Aortic smooth muscle cell (primary cell): Measurements from ENCODE around the gene FAS. TPM values are rescaled to one million over a fixed set of nuclear protein-coding genes. Genes with fewer than 3 reads are reported as not detected.

Source experiments
- total RNA-seq: library from RNA; depleted of rRNA; stranded (reverse); fragments of >200 nt; gene quantifications from 2 replicates; pipeline ENCODE4 v1.2.3, GENCODE V29; 2014

FAS gene
- 92.9 and 105 TPM in 2 replicates for total RNA-seq

DNA sequence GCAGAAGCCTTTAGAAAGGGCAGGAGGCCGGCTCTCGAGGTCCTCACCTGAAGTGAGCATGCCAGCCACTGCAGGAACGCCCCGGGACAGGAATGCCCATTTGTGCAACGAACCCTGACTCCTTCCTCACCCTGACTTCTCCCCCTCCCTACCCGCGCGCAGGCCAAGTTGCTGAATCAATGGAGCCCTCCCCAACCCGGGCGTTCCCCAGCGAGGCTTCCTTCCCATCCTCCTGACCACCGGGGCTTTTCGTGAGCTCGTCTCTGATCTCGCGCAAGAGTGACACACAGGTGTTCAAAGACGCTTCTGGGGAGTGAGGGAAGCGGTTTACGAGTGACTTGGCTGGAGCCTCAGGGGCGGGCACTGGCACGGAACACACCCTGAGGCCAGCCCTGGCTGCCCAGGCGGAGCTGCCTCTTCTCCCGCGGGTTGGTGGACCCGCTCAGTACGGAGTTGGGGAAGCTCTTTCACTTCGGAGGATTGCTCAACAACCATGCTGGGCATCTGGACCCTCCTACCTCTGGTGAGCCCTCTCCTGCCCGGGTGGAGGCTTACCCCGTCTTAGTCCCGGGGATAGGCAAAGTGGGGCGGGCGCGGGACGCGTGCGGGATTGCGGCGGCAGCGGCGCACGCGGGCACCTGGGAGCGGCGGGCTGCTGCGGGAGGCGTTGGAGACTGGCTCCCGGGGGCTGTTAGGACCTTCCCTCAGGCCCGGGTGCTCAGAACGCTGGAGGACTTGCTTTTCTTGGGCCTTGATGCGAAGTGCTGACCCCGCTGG is at the start of gene FAS:
TSS of gene FAS (plus strand) at position 415 of the 777 bp plus-strand sequence. CDS start at position 494, 79 bp downstream.

GRCh38 chr10:88952647-88953111 is 37.9 kb upstream of the FAS start, which contains the start of gene ACTA2:
TSS of gene ACTA2 (minus strand) at chr10:88952773. CDS start at chr10:88948930, 3,843 bp downstream.

Other genes with a start within 250 kb of the FAS start
- gene LIPN, start 230.8 kb upstream of the FAS start, total RNA-seq, result not detected in 2 replicates
- 0.13 TPM in 1 of 2 replicates, not detected in the other for gene LIPM, start 188.1 kb upstream of the FAS start, total RNA-seq
- 0.06 and 0.13 TPM in 2 replicates for gene ANKRD22, start 139.0 kb upstream of the FAS start, total RNA-seq
- 22.2 and 64.6 TPM in 2 replicates for gene STAMBPL1, start 110.6 kb upstream of the FAS start, total RNA-seq
- 113 and 260 TPM in 2 replicates for gene ACTA2, start 38.0 kb upstream of the FAS start, total RNA-seq
- 0.12 and 0.40 TPM in 2 replicates for gene CH25H, start 216.5 kb downstream of the FAS start, total RNA-seq